ENCODE data around the gene ABCC11. TPM values are rescaled to one million over a fixed set of nuclear protein-coding genes. Genes with fewer than 3 reads are reported as not detected.
A peak's percentile ranks its signal among the peaks of the same experiment; 100 is the strongest.

Gene ABCC11
- total and polyA plus RNA-seq, 2 of the 13 experiments (the other 11 are each of a cell fraction or from before 2014, with no cell fraction given) = 1.0 to 1.4 TPM

GRCh38 chr16:48246066-48246465 lies 1.3 kb downstream of the ABCC11 start:
- H3K27ac ChIP-seq (ENCODE audit: extremely low read length, insufficient read depth, low read length) = no peak overlapping the region
- H3K9me3 ChIP-seq (ENCODE audit: low read length) = no peaks in the 10 kb centered on the region
- 56% methylated on average over 2 of the region's 2 CpGs for WGBS (ENCODE audit: low lambda C conversion rate)
- CTCF ChIA-PET (ENCODE audit: low intra/inter-chr PET ratio, low total read pairs) = no interaction called here
- H2AFZ ChIP-seq (ENCODE audit: low read length) = no peak overlapping the region
- no peaks in the 10 kb centered on the region; a peak in 1 of 5 replicates for H3K27me3 ChIP-seq (ENCODE audit: control insufficient read depth in 1 of 2, insufficient read depth in 2 of 2, low read length in 2 of 2)
- peak overlapping the region; percentile 93 for H3K4me2 ChIP-seq (ENCODE audit: low read depth, low read length)
- intact Hi-C loops (cut with micrococcal nuclease; ENCODE audit: unreplicated experiment) (no loop called here), in situ Hi-C loops (cut with HindIII; ENCODE audit: extremely low pct_ligation_motif_present, low pct_unique_long_range_greater_than_20kb) (no loop called here)
- H3K9ac ChIP-seq (ENCODE audit: insufficient read depth, low read depth, low read length) = peak overlapping the region; percentile 96; the same call in 1 of the 2 replicates
- BruUV-seq (replicated peaks) = TSS peak; percentile 50
- FAIRE-seq (no peak), ATAC-seq (no peak), DNase-seq (ENCODE audit: low spot score) (no peak)
- peak overlapping the region; percentile 2 to 93 (median 93); a peak in 1 of 6 replicates for H3K4me3 ChIP-seq (replicated peaks in 1 of 3; ENCODE audit: insufficient read depth in 1 of 3, low read depth in 2 of 3, low read length in 3 of 3)
- H4K20me1 ChIP-seq (ENCODE audit: insufficient read depth, low read length) = 0 out of 2 replicates have a peak, but pooled peaks cover 8% of the 10 kb centered on the region
- POLR2A ChIA-PET = no interaction called here
- peaks cover 0 to 6% of the 10 kb centered on the region in 2 experiments; a peak in 2 of 5 replicates for H3K36me3 ChIP-seq (replicated peaks in 1 of 2; ENCODE audit: control insufficient read depth in 1 of 2, insufficient read depth in 2 of 2, low read length in 2 of 2)
- peaks cover 59% of the 10 kb centered on the region for H3K79me2 ChIP-seq (ENCODE audit: insufficient read depth, low read length)
- TF ChIP-seq HDAC2 (CRISPR knock-in tag; IDR thresholded peaks at IDR 0.05) = no peak
- no peak for TF ChIP-seq ZMYM3 (CRISPR knock-in tag; IDR thresholded peaks at IDR 0.05)
- H3K4me1 ChIP-seq (ENCODE audit: insufficient read depth, low read length) = peaks cover 34% of the 10 kb centered on the region

GRCh38 chr16:48244863-48245195 lies 2.5 kb downstream of the ABCC11 start:
- CTCF ChIA-PET (ENCODE audit: low intra/inter-chr PET ratio, low total read pairs) = no interaction called here
- no TSS peak for BruUV-seq (replicated peaks)
- TF ChIP-seq ZNF335 (CRISPR knock-in tag; IDR thresholded peaks at IDR 0.05) = 0 out of 2 replicates have a peak, but pooled peaks have one; percentile 11
- peak; percentile 30; the same call in 1 of the 2 replicates for TF ChIP-seq GFI1 (CRISPR knock-in tag; IDR thresholded peaks at IDR 0.05; ENCODE audit: borderline replicate concordance)
- 0 out of 2 replicates have a peak, but pooled peaks have one; percentile 9 for TF ChIP-seq MTERF4 (CRISPR knock-in tag; IDR thresholded peaks at IDR 0.05)
- TF ChIP-seq ZUFSP (CRISPR knock-in tag; IDR thresholded peaks at IDR 0.05; ENCODE audit: borderline replicate concordance) = 0 out of 2 replicates have a peak, but pooled peaks have one; percentile 8
- TF ChIP-seq ZBTB2 (CRISPR knock-in tag; IDR thresholded peaks at IDR 0.05; ENCODE audit: low read depth) = no peak
- 0 out of 2 replicates have a peak, but pooled peaks have one; percentile 17 for TF ChIP-seq ZNF17 (CRISPR knock-in tag; IDR thresholded peaks at IDR 0.05)
- TF ChIP-seq ZNF224 (CRISPR knock-in tag; IDR thresholded peaks at IDR 0.05) = 0 out of 2 replicates have a peak, but pooled peaks have one; percentile 5
- TF ChIP-seq LCORL (IDR thresholded peaks at IDR 0.05) = 0 out of 2 replicates have a peak, but pooled peaks have one; percentile 10
- no peak for TF ChIP-seq LCORL (CRISPR knock-in tag; IDR thresholded peaks at IDR 0.05)
- TF ChIP-seq ZFP91 (CRISPR knock-in tag; IDR thresholded peaks at IDR 0.05; ENCODE audit: borderline replicate concordance) = no peak

More at GRCh38 chr16:48244863-48245195, 2.5 kb downstream of the ABCC11 start:
- peak overlapping the region; percentile 93 to 95 (median 93) for H3K4me3 ChIP-seq (replicated peaks in 1 of 3; ENCODE audit: insufficient read depth in 1 of 3, low read depth in 2 of 3, low read length in 3 of 3)
- 0 out of 2 replicates have a peak, but pooled peaks cover 8% of the 10 kb centered on the region for H4K20me1 ChIP-seq (ENCODE audit: insufficient read depth, low read length)
- intact Hi-C loops (cut with micrococcal nuclease; ENCODE audit: unreplicated experiment) (loop anchor here (1.0 kb wide), 1 partner anchor 10 kb away; no protein-coding TSS in a partner anchor), in situ Hi-C loops (cut with HindIII; ENCODE audit: extremely low pct_ligation_motif_present, low pct_unique_long_range_greater_than_20kb) (no loop called here)
- peak overlapping the region; percentile 93 for H3K4me2 ChIP-seq (ENCODE audit: low read depth, low read length)
- no peak for DNase-seq (ENCODE audit: low spot score)
- ATAC-seq = no peak; the same call in 1 of the 3 replicates
- peak overlapping the region; percentile 96 for H3K9ac ChIP-seq (ENCODE audit: insufficient read depth, low read depth, low read length)
- peak overlapping the region; percentile 85 for H3K27ac ChIP-seq (ENCODE audit: extremely low read length, insufficient read depth, low read length)
- no peak overlapping the region for H2AFZ ChIP-seq (ENCODE audit: low read length)
- no peaks in the 10 kb centered on the region; a peak in 1 of 5 replicates for H3K27me3 ChIP-seq (ENCODE audit: control insufficient read depth in 1 of 2, insufficient read depth in 2 of 2, low read length in 2 of 2)
- H3K36me3 ChIP-seq (replicated peaks in 1 of 2; ENCODE audit: control insufficient read depth in 1 of 2, insufficient read depth in 2 of 2, low read length in 2 of 2) = peaks cover 0 to 6% of the 10 kb centered on the region in 2 experiments; a peak in 2 of 5 replicates
- H3K79me2 ChIP-seq (ENCODE audit: insufficient read depth, low read length) = peaks cover 49% of the 10 kb centered on the region
- no peak for FAIRE-seq
- 2% methylated on average over 8 of the region's 8 CpGs for WGBS (ENCODE audit: low lambda C conversion rate)
- no peaks in the 10 kb centered on the region for H3K9me3 ChIP-seq (ENCODE audit: low read length)
- peaks cover 34% of the 10 kb centered on the region for H3K4me1 ChIP-seq (ENCODE audit: insufficient read depth, low read length)
- POLR2A ChIA-PET = interaction anchor here (1.2 to 2.8 kb wide), 5 partner anchors 10 to 140 kb away, joined by 3 to 41 read pairs (median 7); partner anchors contain the start of gene SIAH1

Data from HepG2 (cell line).